Kidney (tissue), 14 donors: ENCODE data around the gene ARL8A. TPM values are rescaled to one million over a fixed set of nuclear protein-coding genes. Genes with fewer than 3 reads are reported as not detected.

ENCODE experiments used
- DNase-seq, 5 donors: peaks; one replicate each; pipeline ENCODE4 v3.0.0-alpha.2; 2013 to 2020
- FAIRE-seq: peaks from 2 replicates; lab custom pipeline; 2012; peaks lifted over from hg19 to GRCh38; lab: Jason Lieb, UNC
- H3K27ac ChIP-seq, 2 donors: one replicate each; pipeline ENCODE4 v1.7.0; 2013; ENCODE audit warnings: low read depth in 2 of 2, low read length in 2 of 2, inconsistent platforms in 1 of 2
- H3K27me3 ChIP-seq: one replicate; pipeline ENCODE4 v1.7.1; 2013; ENCODE audit warnings: low read length, inconsistent platforms; ENCODE audit not compliant: control insufficient read depth, insufficient read depth
- H3K36me3 ChIP-seq, 3 donors: one replicate each; pipeline versions ENCODE4 v1.7.0 to v1.7.1; 2013; ENCODE audit warnings: low read length in 3 of 3, control low read depth in 1 of 3, inconsistent platforms in 1 of 3; ENCODE audit not compliant: insufficient read depth in 3 of 3, control insufficient read depth in 2 of 3
- H3K4me1 ChIP-seq, 3 donors: one replicate each; pipeline versions ENCODE4 v1.7.0 to v1.7.1; 2013; ENCODE audit warnings: low read length in 3 of 3, inconsistent platforms in 1 of 3, low read depth in 1 of 3; ENCODE audit not compliant: control insufficient read depth in 2 of 3, insufficient read depth in 2 of 3
- H3K4me3 ChIP-seq, 3 donors: one replicate each; pipeline versions ENCODE4 v1.7.0 to v1.8.1; 2013; ENCODE audit warnings: low read length in 3 of 3, control low read depth in 1 of 3, inconsistent platforms in 1 of 3
- H3K9ac ChIP-seq, 3 donors: one replicate each; pipeline versions ENCODE4 v1.7.0 to v1.7.1; 2013; ENCODE audit warnings: low read length in 3 of 3, control low read depth in 1 of 3, inconsistent platforms in 1 of 3
- H3K9me3 ChIP-seq, 3 donors: one replicate each; pipeline versions ENCODE4 v1.7.0 to v1.7.1; 2013; ENCODE audit warnings: low read length in 3 of 3, control low read depth in 1 of 3, inconsistent platforms in 1 of 3; ENCODE audit not compliant: control insufficient read depth in 2 of 3, insufficient read depth in 1 of 3
- intact Hi-C: fragments of 100-400 bp; cut with DNase I; formaldehyde crosslinking; loops from one replicate; pipeline ENCODE4 v1.11.1; 2022
- polyA plus RNA-seq: library from polyadenylated mRNA; stranded (reverse); fragments of 350-450 nt; fragmentation: Illumina TruSeq; extraction: RNeasy Lipid Tissue Mini Kit (QIAGEN cat#74804); gene quantifications from one replicate; pipeline ENCODE4 v1.2.3, GENCODE V29; 2014; ENCODE audit warnings: low read depth, low replicate concordance; ENCODE audit not compliant: insufficient read depth
- total RNA-seq: library from RNA; stranded (reverse); fragmentation: NEBNext Ultra II Directional; extraction: Animal tissue kit (Norgen Biotek cat#: 25700); gene quantifications from one replicate; pipeline ENCODE4 v1.2.1, GENCODE V29; 2021
- TF ChIP-seq, protein P1 (sequence below): IDR thresholded peaks from 3 replicates; pipeline ENCODE4 v1.5.1; 2012; ENCODE audit warnings: mild to moderate bottlenecking, moderate library complexity, borderline replicate concordance; ENCODE audit not compliant: insufficient read depth; ENCODE audit errors: extremely low read depth
- donor health status: control.
- donor health status: control.
- donor health status: control.
- donor health status: control.
- donor health status: control.
- donor health status: DM: yes; HTN: yes; CAD: no.
- donor health status: Normal renal cell carcinoma (clear cell type).

Gene ARL8A
- total and polyA plus RNA-seq, 2 donors from 2014 or later = 60.8 to 72.2 TPM

DNA sequence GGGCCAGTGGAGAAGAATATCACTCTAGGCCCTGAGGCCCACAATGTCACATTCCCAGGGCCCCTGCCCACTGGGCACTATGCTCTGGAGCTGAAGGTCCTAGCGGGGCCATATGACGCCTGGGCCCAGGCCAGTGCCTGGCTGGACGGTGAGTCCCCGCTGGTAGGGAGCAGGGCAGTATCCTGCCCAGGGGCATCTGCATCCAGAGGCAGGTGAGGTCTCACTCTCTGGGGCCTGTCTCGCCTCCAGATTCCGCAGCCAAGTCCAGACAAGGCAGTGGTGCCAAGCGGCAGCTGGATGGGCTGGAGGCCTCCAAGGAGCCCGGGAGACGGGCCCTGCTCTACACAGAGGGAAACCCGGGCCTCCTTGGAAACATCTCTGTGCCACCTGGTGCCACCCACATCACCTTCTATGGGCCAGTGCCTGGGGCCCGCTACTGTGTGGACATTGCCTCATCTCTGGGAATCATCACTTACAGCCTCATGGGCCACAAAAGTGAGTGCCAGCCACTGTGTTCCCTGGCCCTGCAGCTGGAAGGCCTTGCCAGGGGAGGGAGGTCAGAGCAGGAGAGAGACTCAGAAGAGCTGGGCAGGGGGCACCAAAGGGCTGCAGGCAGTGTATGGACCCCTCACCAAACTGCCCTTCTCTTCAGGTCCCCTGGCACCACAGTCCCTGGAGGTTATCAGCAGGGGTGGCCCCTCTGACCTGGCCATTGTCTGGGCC lies 26.9 kb upstream of the ARL8A start:
- H3K4me3 ChIP-seq = no peak overlapping the region
- H3K9ac ChIP-seq = no peak overlapping the region
- TF ChIP-seq, protein P1, sequence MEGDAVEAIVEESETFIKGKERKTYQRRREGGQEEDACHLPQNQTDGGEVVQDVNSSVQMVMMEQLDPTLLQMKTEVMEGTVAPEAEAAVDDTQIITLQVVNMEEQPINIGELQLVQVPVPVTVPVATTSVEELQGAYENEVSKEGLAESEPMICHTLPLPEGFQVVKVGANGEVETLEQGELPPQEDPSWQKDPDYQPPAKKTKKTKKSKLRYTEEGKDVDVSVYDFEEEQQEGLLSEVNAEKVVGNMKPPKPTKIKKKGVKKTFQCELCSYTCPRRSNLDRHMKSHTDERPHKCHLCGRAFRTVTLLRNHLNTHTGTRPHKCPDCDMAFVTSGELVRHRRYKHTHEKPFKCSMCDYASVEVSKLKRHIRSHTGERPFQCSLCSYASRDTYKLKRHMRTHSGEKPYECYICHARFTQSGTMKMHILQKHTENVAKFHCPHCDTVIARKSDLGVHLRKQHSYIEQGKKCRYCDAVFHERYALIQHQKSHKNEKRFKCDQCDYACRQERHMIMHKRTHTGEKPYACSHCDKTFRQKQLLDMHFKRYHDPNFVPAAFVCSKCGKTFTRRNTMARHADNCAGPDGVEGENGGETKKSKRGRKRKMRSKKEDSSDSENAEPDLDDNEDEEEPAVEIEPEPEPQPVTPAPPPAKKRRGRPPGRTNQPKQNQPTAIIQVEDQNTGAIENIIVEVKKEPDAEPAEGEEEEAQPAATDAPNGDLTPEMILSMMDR = no peak
- H3K9me3 ChIP-seq = no peaks in the 10 kb centered on the region
- H3K27ac ChIP-seq = no peak overlapping the region
- H3K36me3 ChIP-seq = no peaks in the 10 kb centered on the region
- H3K27me3 ChIP-seq = no peaks in the 10 kb centered on the region
- H3K4me1 ChIP-seq = no peaks in the 10 kb centered on the region
- intact Hi-C loops = no loop called here
- DNase-seq (no peak), FAIRE-seq (no peak)

- Histone ChIP-seq H3K27me3 (no peaks in the 10 kb centered on the region), H3K4me1 (no peaks in the 10 kb centered on the region), H3K9ac (no peak overlapping the region), H3K27ac (no peak overlapping the region), H3K36me3 (no peaks in the 10 kb centered on the region), H3K9me3 (no peaks in the 10 kb centered on the region), H3K4me3 (no peak overlapping the region)
- FAIRE-seq (no peak), DNase-seq (no peak)
- TF ChIP-seq, protein P1 = no peak
- intact Hi-C loops = no loop called here
These were observed 26.2 kb upstream of the ARL8A start for GRCh38 chr1:202170726-202171125.

GRCh38 chr1:202168861-202169260 lies 24.3 kb upstream of the ARL8A start:
- Histone ChIP-seq H3K27me3 (no peaks in the 10 kb centered on the region), H3K9ac (no peak overlapping the region), H3K4me1 (peaks cover 0 to 6% (median 0%) of the 10 kb centered on the region in 3 donors), H3K27ac (no peak overlapping the region), H3K4me3 (no peak overlapping the region), H3K36me3 (no peaks in the 10 kb centered on the region), H3K9me3 (no peaks in the 10 kb centered on the region)
- intact Hi-C loops = no loop called here
- TF ChIP-seq, protein P1 = no peak
- FAIRE-seq (no peak), DNase-seq (no peak)
